ENCODE results near the gene RPS6KA3. TPM values are rescaled to one million over a fixed set of nuclear protein-coding genes. Genes with fewer than 3 reads are reported as not detected.
A peak's percentile ranks its signal among the peaks of the same experiment; 100 is the strongest.

The RPS6KA3 gene
- total and polyA plus RNA-seq, 9 of the 15 experiments (the other 6 are each of a cell fraction or from before 2014, with no cell fraction given), result 10.9 to 61.9 (median 37.4) TPM

DNA sequence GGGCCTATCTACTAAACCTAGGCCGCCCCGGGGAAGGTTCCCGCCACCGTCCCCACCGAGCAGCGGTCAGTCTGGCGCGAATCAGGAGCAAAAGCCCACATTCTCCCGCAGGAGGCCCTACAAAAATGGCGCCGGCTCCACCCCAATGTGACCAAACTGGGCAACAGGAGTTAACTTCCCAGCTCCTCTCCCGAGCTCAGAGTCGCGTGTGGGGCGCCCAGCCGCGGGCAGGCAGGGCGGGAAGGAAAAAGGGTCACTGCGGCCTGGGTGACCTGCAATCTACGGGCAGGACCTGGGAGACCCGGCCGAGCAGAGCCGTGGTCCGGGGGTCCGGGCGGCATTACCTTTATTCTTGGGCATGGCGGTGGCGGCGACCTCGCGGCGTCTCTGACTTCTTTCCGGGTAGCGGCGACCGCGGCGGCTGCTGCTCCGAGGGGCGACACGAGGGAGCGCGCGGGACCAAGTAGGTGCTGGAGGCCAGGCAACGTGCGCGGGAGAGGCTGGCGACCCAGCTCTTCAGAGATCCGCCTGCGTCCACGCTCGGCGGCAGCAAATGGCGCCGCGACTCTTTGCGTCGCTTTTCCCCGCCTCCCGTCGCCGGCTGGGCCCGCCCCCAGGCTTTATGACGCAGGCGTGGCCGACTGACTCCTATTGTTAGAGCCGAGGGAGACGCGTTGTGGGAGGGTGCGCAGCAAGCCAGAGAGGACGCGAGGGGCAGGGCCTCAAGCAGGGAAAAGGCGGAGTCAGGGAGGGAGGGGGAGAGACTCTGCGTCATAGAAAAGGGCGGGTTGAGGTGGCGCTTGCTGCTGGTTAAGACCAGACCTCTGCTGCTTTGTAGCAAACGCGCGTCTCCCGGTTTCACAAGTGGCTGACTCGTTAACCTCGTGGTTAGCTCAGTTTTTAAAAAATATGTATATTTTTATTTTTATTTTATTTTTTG, 125.2 kb downstream of the RPS6KA3 start, which contains the start of gene EIF1AX (continued):
- TF ChIP-seq, protein P1, sequence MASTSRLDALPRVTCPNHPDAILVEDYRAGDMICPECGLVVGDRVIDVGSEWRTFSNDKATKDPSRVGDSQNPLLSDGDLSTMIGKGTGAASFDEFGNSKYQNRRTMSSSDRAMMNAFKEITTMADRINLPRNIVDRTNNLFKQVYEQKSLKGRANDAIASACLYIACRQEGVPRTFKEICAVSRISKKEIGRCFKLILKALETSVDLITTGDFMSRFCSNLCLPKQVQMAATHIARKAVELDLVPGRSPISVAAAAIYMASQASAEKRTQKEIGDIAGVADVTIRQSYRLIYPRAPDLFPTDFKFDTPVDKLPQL (IDR thresholded peaks at IDR 0.05; ENCODE audit: extremely low read depth, insufficient read length), result peak; percentile 56
- no peak for TF ChIP-seq TEAD2 (tag; IDR thresholded peaks at IDR 0.05)
- no peak for TF ChIP-seq JUN (IDR thresholded peaks at IDR 0.05; ENCODE audit: borderline replicate concordance, low read depth, low read length)
- TF ChIP-seq JUN (CRISPR knock-in tag; IDR thresholded peaks at IDR 0.05; ENCODE audit: borderline replicate concordance), result no peak
- TF ChIP-seq RBM34 (IDR thresholded peaks at IDR 0.05; ENCODE audit: borderline replicate concordance, insufficient read depth, low read length), result no peak
- no peak for TF ChIP-seq FOXM1 (IDR thresholded peaks at IDR 0.05; ENCODE audit: low read depth)
- TF ChIP-seq FOXM1 (CRISPR knock-in tag; IDR thresholded peaks at IDR 0.05; ENCODE audit: low read depth), result no peak
- no peak for TF ChIP-seq ZSCAN32 (CRISPR knock-in tag; IDR thresholded peaks at IDR 0.05)
- no peak for TF ChIP-seq BCOR (IDR thresholded peaks at IDR 0.05)
- no peak for TF ChIP-seq RFX7 (CRISPR knock-in tag; IDR thresholded peaks at IDR 0.05)
- TF ChIP-seq MAZ (CRISPR knock-in tag; conservative IDR thresholded peaks at IDR 0.05 in 1 of 2, IDR thresholded peaks at IDR 0.05 in 1 of 2), result peak in 1 of 2 experiments; percentile 44; a peak in 2 of 4 replicates
- peak in 1 of 2 experiments; percentile 66; a peak in 2 of 4 replicates for TF ChIP-seq HDAC1 (IDR thresholded peaks at IDR 0.05)
- peak; percentile 48; the same call in 1 of the 2 replicates for TF ChIP-seq ZNF444 (CRISPR knock-in tag; IDR thresholded peaks at IDR 0.05)
- no peak for TF ChIP-seq SMARCC2 (IDR thresholded peaks at IDR 0.05; ENCODE audit: low read depth)
- TF ChIP-seq HNRNPLL (IDR thresholded peaks at IDR 0.05; ENCODE audit: low read depth, low read length, poor library complexity, severe bottlenecking), result peak; percentile 62
- TF ChIP-seq ELF2 (CRISPR knock-in tag; IDR thresholded peaks at IDR 0.05), result no peak
- no peak for TF ChIP-seq ZNF436 (CRISPR knock-in tag; IDR thresholded peaks at IDR 0.05)
- no peak for TF ChIP-seq OTX1 (CRISPR knock-in tag; IDR thresholded peaks at IDR 0.05)
- TF ChIP-seq, protein P2, sequence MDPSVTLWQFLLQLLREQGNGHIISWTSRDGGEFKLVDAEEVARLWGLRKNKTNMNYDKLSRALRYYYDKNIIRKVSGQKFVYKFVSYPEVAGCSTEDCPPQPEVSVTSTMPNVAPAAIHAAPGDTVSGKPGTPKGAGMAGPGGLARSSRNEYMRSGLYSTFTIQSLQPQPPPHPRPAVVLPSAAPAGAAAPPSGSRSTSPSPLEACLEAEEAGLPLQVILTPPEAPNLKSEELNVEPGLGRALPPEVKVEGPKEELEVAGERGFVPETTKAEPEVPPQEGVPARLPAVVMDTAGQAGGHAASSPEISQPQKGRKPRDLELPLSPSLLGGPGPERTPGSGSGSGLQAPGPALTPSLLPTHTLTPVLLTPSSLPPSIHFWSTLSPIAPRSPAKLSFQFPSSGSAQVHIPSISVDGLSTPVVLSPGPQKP (CRISPR knock-in tag; IDR thresholded peaks at IDR 0.05), result no peak
- TF ChIP-seq PCBP2 (IDR thresholded peaks at IDR 0.05; ENCODE audit: low read depth, low read length, poor library complexity, severe bottlenecking), result no peak
- TF ChIP-seq, protein P3, sequence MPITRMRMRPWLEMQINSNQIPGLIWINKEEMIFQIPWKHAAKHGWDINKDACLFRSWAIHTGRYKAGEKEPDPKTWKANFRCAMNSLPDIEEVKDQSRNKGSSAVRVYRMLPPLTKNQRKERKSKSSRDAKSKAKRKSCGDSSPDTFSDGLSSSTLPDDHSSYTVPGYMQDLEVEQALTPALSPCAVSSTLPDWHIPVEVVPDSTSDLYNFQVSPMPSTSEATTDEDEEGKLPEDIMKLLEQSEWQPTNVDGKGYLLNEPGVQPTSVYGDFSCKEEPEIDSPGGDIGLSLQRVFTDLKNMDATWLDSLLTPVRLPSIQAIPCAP (CRISPR knock-in tag; IDR thresholded peaks at IDR 0.05; ENCODE audit: borderline replicate concordance), result no peak
- TF ChIP-seq TOE1 (IDR thresholded peaks at IDR 0.05; ENCODE audit: borderline replicate concordance), result no peak
- TF ChIP-seq TOE1 (CRISPR knock-in tag; IDR thresholded peaks at IDR 0.05; ENCODE audit: borderline replicate concordance, low read depth), result no peak
